ENCODE results near the gene PITPNC1.

- no peak for TF ChIP-seq EZH2 (IDR thresholded peaks at IDR 0.05; ENCODE audit: insufficient read depth, low read length)
- TF ChIP-seq, protein P1, sequence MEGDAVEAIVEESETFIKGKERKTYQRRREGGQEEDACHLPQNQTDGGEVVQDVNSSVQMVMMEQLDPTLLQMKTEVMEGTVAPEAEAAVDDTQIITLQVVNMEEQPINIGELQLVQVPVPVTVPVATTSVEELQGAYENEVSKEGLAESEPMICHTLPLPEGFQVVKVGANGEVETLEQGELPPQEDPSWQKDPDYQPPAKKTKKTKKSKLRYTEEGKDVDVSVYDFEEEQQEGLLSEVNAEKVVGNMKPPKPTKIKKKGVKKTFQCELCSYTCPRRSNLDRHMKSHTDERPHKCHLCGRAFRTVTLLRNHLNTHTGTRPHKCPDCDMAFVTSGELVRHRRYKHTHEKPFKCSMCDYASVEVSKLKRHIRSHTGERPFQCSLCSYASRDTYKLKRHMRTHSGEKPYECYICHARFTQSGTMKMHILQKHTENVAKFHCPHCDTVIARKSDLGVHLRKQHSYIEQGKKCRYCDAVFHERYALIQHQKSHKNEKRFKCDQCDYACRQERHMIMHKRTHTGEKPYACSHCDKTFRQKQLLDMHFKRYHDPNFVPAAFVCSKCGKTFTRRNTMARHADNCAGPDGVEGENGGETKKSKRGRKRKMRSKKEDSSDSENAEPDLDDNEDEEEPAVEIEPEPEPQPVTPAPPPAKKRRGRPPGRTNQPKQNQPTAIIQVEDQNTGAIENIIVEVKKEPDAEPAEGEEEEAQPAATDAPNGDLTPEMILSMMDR (IDR thresholded peaks at IDR 0.05; ENCODE audit: insufficient read depth, low read depth, low read length), result no peak
Measured at GRCh38 chr17:67521775-67522069, 144.6 kb downstream of the PITPNC1 start.
